Rectal smooth muscle tissue (tissue), 1 donor: ENCODE measurements around the gene DDX56.

Experiments
- H3K27ac ChIP-seq: one replicate; pipeline ENCODE4 v1.7.0; 2013; ENCODE audit warnings: low read depth, low read length, inconsistent platforms
- H3K27me3 ChIP-seq: one replicate; pipeline ENCODE4 v1.7.0; 2013; ENCODE audit warnings: low read length; ENCODE audit not compliant: control insufficient read depth, insufficient read depth
- H3K36me3 ChIP-seq: one replicate; pipeline ENCODE4 v1.7.0; 2013; ENCODE audit warnings: low read length; ENCODE audit not compliant: control insufficient read depth, insufficient read depth
- H3K4me1 ChIP-seq: one replicate; pipeline ENCODE4 v1.7.0; 2013; ENCODE audit warnings: low read length; ENCODE audit not compliant: control insufficient read depth, insufficient read depth
- H3K4me3 ChIP-seq: one replicate; pipeline ENCODE4 v1.7.0; 2013; ENCODE audit warnings: low read length
- H3K9ac ChIP-seq: one replicate; pipeline ENCODE4 v1.7.0; 2013; ENCODE audit warnings: low read length

The DDX56 gene

DNA sequence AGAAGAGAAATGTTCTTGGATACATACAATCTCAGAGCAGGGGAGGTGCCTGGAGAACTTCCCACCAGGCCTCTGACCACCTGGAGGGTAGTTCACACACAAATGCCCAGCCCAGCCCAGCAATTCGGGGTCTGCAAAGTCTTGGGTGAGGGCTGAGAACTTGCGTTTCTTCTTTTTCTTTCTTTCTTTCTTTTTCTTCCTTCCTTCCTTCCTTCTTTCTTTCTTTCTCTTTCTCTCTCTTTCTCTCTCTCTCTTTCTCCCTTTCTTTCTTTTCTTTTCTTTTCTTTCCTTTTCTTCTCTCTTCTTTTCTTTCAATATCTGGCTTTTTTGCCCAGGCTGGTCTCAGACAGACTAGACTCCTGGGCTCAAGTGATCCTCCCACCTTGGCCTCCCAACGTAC lies 54.9 kb downstream of the DDX56 start:
- Histone ChIP-seq H3K4me1 (no peaks in the 10 kb centered on the region), H3K27me3 (no peaks in the 10 kb centered on the region), H3K4me3 (no peak overlapping the region), H3K27ac (no peak overlapping the region), H3K9ac (no peak overlapping the region), H3K36me3 (no peaks in the 10 kb centered on the region)

- H3K4me1 ChIP-seq = no peaks in the 10 kb centered on the region
- no peak overlapping the region for H3K4me3 ChIP-seq
- H3K9ac ChIP-seq = no peak overlapping the region
- H3K36me3 ChIP-seq = no peaks in the 10 kb centered on the region
- no peaks in the 10 kb centered on the region for H3K27me3 ChIP-seq
- H3K27ac ChIP-seq = no peak overlapping the region
Observed at GRCh38 chr7:44517175-44517574, 56.5 kb downstream of the DDX56 start.
